Measurements from ENCODE around the gene ADCY2. TPM values are rescaled to one million over a fixed set of nuclear protein-coding genes. Genes with fewer than 3 reads are reported as not detected.

ADCY2 gene
- total and polyA plus RNA-seq, 7 experiments from 2014 or later = not detected

DNA sequence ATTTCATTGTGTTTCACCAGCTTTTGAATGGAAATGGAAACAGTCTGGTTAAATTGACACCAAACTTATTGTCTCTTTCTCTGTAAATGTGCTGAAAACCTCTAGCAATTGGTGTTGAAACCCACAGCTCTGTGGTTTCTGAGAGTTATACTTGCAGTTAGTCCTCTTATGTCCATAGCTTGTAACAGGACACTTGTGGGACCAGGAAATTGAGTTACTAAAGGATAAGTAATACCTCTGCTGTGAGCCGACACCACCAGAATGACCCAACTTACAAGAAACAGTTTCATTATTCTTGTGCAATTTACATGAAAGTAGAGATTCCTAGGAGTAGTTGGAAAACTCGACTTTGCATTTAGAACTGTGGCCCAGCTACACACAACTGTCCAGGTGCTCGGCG lies 263.5 kb downstream of the ADCY2 start:
- ChIA-PET POLR2A (no interaction called here), CTCF (no interaction called here)
- no peaks in the 10 kb centered on the region for H3K4me1 Mint-ChIP-seq
- H3K9me3 Mint-ChIP-seq = peaks cover 0 to 4% (median 0%) of the 10 kb centered on the region in 11 donors
- no peak overlapping the region for H3K27ac ChIP-seq (ENCODE audit: low read depth, low read length)
- no peaks in the 10 kb centered on the region for H3K4me1 ChIP-seq (ENCODE audit: control insufficient read depth in 2 of 2, insufficient read depth in 2 of 2, low read length in 2 of 2)
- H3K9me3 ChIP-seq (ENCODE audit: control insufficient read depth in 2 of 3, low read length in 3 of 3) = no peaks in the 10 kb centered on the region
- no peak overlapping the region for H3K27ac Mint-ChIP-seq
- no peak overlapping the region for H3K4me3 Mint-ChIP-seq
- H3K27me3 Mint-ChIP-seq = peaks cover 0 to 9% (median 0%) of the 10 kb centered on the region in 5 donors
- no peak for DNase-seq
- no peaks in the 10 kb centered on the region for H3K36me3 ChIP-seq (ENCODE audit: control insufficient read depth in 2 of 3, insufficient read depth in 3 of 3, low read length in 3 of 3)
- no peaks in the 10 kb centered on the region for H3K27me3 ChIP-seq (ENCODE audit: control insufficient read depth in 2 of 2, insufficient read depth in 2 of 2, low read length in 2 of 2)
- no peak for ATAC-seq
- no peak overlapping the region for H3K4me3 ChIP-seq (ENCODE audit: low read length)
- no peaks in the 10 kb centered on the region for H3K36me3 Mint-ChIP-seq
- intact Hi-C loops (cut with micrococcal nuclease) = no loop called here

DNA sequence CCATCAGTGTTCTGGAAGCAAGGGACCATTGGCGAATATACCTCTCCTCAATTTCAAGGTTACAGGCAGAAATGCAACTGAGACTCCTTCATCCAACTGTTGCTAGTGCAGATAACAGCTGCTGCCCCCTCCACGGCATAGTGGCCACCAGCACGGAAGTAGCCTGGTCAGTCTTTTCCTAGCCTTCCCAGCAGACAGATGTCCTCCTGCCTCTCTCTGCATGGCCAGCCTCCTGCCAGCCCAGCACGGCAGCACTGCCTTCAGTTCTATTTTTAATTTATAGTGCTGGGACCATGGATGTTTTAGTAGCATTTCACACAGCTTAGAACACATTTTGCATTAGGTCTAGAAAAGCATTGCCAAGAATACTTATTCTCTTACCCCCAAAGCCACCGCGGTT lies 266.4 kb downstream of the ADCY2 start:
- ATAC-seq = no peak
- ChIA-PET CTCF (no interaction called here), POLR2A (no interaction called here)
- no peak overlapping the region for H3K4me3 ChIP-seq (ENCODE audit: low read length)
- no peaks in the 10 kb centered on the region for H3K36me3 Mint-ChIP-seq
- intact Hi-C loops (cut with micrococcal nuclease) = no loop called here
- no peaks in the 10 kb centered on the region for H3K4me1 ChIP-seq (ENCODE audit: control insufficient read depth in 2 of 2, insufficient read depth in 2 of 2, low read length in 2 of 2)
- H3K27me3 ChIP-seq (ENCODE audit: control insufficient read depth in 2 of 2, insufficient read depth in 2 of 2, low read length in 2 of 2) = no peaks in the 10 kb centered on the region
- no peaks in the 10 kb centered on the region for H3K36me3 ChIP-seq (ENCODE audit: control insufficient read depth in 2 of 3, insufficient read depth in 3 of 3, low read length in 3 of 3)
- H3K27me3 Mint-ChIP-seq = peaks cover 0 to 8% (median 0%) of the 10 kb centered on the region in 5 donors
- no peak for DNase-seq
- H3K27ac Mint-ChIP-seq = peak overlapping the region in 1 of 9 donors; percentile 7
- H3K27ac ChIP-seq (ENCODE audit: low read depth, low read length) = no peak overlapping the region
- peaks cover 0 to 3% (median 0%) of the 10 kb centered on the region in 11 donors for H3K9me3 Mint-ChIP-seq
- no peaks in the 10 kb centered on the region for H3K4me1 Mint-ChIP-seq
- no peaks in the 10 kb centered on the region for H3K9me3 ChIP-seq (ENCODE audit: control insufficient read depth in 2 of 3, low read length in 3 of 3)
- no peak overlapping the region for H3K4me3 Mint-ChIP-seq

DNA sequence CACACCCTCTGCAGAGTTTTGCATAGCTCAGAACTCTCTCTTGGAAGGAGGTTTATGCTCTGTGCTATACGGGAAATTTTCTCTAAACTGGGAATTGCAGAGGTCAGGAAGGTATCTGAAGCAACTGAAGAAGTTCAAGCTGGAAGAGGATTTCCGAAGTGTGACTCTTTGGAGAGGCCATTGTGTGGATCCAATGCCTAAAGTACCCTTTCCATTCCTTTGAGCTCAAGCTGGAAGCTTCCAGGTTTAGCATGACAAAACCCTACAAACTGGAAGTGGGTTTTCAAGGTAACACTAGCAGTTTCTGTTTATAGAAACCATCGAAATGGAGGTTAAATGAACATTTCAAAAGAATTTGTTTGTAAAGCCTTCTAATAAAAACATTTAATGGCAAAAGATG lies 267.9 kb downstream of the ADCY2 start:
- no peaks in the 10 kb centered on the region for H3K9me3 ChIP-seq (ENCODE audit: control insufficient read depth in 2 of 3, low read length in 3 of 3)
- Mint-ChIP-seq H3K4me1 (peaks cover 0 to 2% (median 0%) of the 10 kb centered on the region in 7 donors), H3K4me3 (no peak overlapping the region), H3K27me3 (peaks cover 0 to 8% (median 0%) of the 10 kb centered on the region in 5 donors), H3K36me3 (no peaks in the 10 kb centered on the region), H3K9me3 (peaks cover 0 to 3% (median 0%) of the 10 kb centered on the region in 11 donors), H3K27ac (no peak overlapping the region)
- intact Hi-C loops (cut with micrococcal nuclease) = no loop called here
- no peak overlapping the region for H3K27ac ChIP-seq (ENCODE audit: low read depth, low read length)
- CTCF ChIA-PET = no interaction called here
- H3K4me1 ChIP-seq (ENCODE audit: control insufficient read depth in 2 of 2, insufficient read depth in 2 of 2, low read length in 2 of 2) = no peaks in the 10 kb centered on the region
- no peak for ATAC-seq
- H3K36me3 ChIP-seq (ENCODE audit: control insufficient read depth in 2 of 3, insufficient read depth in 3 of 3, low read length in 3 of 3) = no peaks in the 10 kb centered on the region
- POLR2A ChIA-PET = no interaction called here
- no peak overlapping the region for H3K4me3 ChIP-seq (ENCODE audit: low read length)
- H3K27me3 ChIP-seq (ENCODE audit: control insufficient read depth in 2 of 2, insufficient read depth in 2 of 2, low read length in 2 of 2) = no peaks in the 10 kb centered on the region
- no peak for DNase-seq

DNA sequence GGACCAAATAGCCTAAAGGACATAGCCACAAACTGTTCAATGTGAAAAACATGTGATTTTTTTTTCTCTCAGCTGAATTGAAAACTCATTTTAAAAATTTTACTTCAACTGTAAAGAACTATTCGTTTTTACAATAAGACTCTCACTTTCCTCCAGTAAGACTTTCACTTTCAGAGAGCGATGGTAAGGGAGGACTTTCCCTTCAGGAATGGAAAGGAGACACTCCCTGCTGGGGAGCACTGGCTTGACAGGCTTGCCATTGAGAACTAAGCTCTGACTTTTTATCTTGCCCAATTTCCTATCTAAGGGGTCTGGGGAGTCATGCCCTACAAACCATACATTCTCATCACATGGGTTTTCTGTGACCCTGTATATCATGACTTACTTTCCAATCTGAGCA lies 268.3 kb downstream of the ADCY2 start:
- intact Hi-C loops (cut with micrococcal nuclease) = no loop called here
- Histone ChIP-seq H3K36me3 (ENCODE audit: control insufficient read depth in 2 of 3, insufficient read depth in 3 of 3, low read length in 3 of 3) (no peaks in the 10 kb centered on the region), H3K27ac (ENCODE audit: low read depth, low read length) (no peak overlapping the region), H3K4me3 (ENCODE audit: low read length) (no peak overlapping the region), H3K4me1 (ENCODE audit: control insufficient read depth in 2 of 2, insufficient read depth in 2 of 2, low read length in 2 of 2) (no peaks in the 10 kb centered on the region), H3K27me3 (ENCODE audit: control insufficient read depth in 2 of 2, insufficient read depth in 2 of 2, low read length in 2 of 2) (no peaks in the 10 kb centered on the region), H3K9me3 (ENCODE audit: control insufficient read depth in 2 of 3, low read length in 3 of 3) (no peaks in the 10 kb centered on the region)
- peaks cover 0 to 8% (median 0%) of the 10 kb centered on the region in 5 donors for H3K27me3 Mint-ChIP-seq
- H3K9me3 Mint-ChIP-seq = peaks cover 0 to 3% (median 0%) of the 10 kb centered on the region in 11 donors
- ChIA-PET CTCF (no interaction called here), POLR2A (no interaction called here)
- peaks cover 0 to 2% (median 0%) of the 10 kb centered on the region in 7 donors for H3K4me1 Mint-ChIP-seq
- no peaks in the 10 kb centered on the region for H3K36me3 Mint-ChIP-seq
- DNase-seq (no peak), ATAC-seq (no peak)
- H3K4me3 Mint-ChIP-seq = no peak overlapping the region
- no peak overlapping the region for H3K27ac Mint-ChIP-seq

DNA sequence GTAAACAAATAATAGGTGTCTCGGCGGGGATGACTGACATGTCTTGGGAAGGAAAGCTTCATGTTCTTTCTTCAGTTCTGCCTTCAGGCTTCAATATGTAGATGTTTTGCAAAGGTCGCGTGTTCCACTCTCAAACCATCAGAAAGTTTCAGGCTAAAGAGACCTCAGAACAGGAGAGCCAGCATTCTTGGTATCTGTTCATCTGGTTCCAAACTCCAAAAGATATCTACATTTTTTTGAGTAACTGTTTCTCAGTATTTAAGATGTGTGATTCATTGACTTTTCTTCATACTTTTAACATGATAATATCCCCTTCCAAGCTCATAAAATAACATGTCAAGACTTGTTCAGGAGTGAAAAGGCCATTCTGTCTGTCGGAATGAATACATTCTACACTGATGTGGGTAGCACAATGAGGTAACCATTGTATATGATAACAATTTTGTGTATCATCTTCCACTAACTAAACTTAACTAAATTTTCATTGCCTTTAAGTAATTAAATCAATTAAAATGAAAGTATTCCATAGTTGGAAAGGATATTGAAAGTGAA lies 271.4 kb downstream of the ADCY2 start:
- H3K4me1 Mint-ChIP-seq = peaks cover 0 to 2% (median 0%) of the 10 kb centered on the region in 7 donors
- H3K27ac Mint-ChIP-seq = no peak overlapping the region
- Histone ChIP-seq H3K27me3 (ENCODE audit: control insufficient read depth in 2 of 2, insufficient read depth in 2 of 2, low read length in 2 of 2) (no peaks in the 10 kb centered on the region), H3K36me3 (ENCODE audit: control insufficient read depth in 2 of 3, insufficient read depth in 3 of 3, low read length in 3 of 3) (no peaks in the 10 kb centered on the region), H3K9me3 (ENCODE audit: control insufficient read depth in 2 of 3, low read length in 3 of 3) (no peaks in the 10 kb centered on the region), H3K27ac (ENCODE audit: low read depth, low read length) (no peak overlapping the region), H3K4me3 (ENCODE audit: low read length) (no peak overlapping the region), H3K4me1 (ENCODE audit: control insufficient read depth in 2 of 2, insufficient read depth in 2 of 2, low read length in 2 of 2) (no peaks in the 10 kb centered on the region)
- no peak overlapping the region for H3K4me3 Mint-ChIP-seq
- no peaks in the 10 kb centered on the region for H3K36me3 Mint-ChIP-seq
- intact Hi-C loops (cut with micrococcal nuclease) = no loop called here
- peaks cover 0 to 15% (median 0%) of the 10 kb centered on the region in 5 donors for H3K27me3 Mint-ChIP-seq
- DNase-seq (no peak), ATAC-seq (no peak)
- CTCF ChIA-PET = no interaction called here
- POLR2A ChIA-PET = no interaction called here
- peaks cover 0 to 4% (median 0%) of the 10 kb centered on the region in 11 donors for H3K9me3 Mint-ChIP-seq

DNA sequence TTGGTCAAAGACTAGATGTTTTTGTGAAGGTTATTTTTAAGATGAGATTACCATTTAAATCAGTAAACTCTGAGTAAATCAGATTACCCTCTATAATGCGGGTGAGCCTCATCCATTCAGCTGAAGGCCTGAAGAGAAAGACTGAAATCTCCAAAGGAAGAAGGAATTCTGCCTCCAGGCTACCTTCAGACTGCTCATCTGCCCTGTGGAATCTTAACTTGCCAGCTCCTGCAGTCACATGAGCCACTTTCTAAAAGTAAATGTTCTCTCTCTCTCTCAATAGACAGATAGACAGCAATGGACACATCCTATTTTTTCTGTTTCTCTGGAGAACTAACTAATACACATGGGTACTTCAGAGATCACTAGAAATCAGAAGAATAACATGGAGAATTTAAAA lies 272.2 kb downstream of the ADCY2 start:
- peaks cover 0 to 15% (median 0%) of the 10 kb centered on the region in 5 donors for H3K27me3 Mint-ChIP-seq
- Histone ChIP-seq H3K36me3 (ENCODE audit: control insufficient read depth in 2 of 3, insufficient read depth in 3 of 3, low read length in 3 of 3) (no peaks in the 10 kb centered on the region), H3K27me3 (ENCODE audit: control insufficient read depth in 2 of 2, insufficient read depth in 2 of 2, low read length in 2 of 2) (no peaks in the 10 kb centered on the region), H3K4me3 (ENCODE audit: low read length) (no peak overlapping the region), H3K4me1 (ENCODE audit: control insufficient read depth in 2 of 2, insufficient read depth in 2 of 2, low read length in 2 of 2) (no peaks in the 10 kb centered on the region), H3K27ac (ENCODE audit: low read depth, low read length) (no peak overlapping the region), H3K9me3 (ENCODE audit: control insufficient read depth in 2 of 3, low read length in 3 of 3) (no peaks in the 10 kb centered on the region)
- no peak overlapping the region for H3K27ac Mint-ChIP-seq
- DNase-seq (no peak), ATAC-seq (no peak)
- CTCF ChIA-PET = no interaction called here
- intact Hi-C loops (cut with micrococcal nuclease) = no loop called here
- peaks cover 0 to 2% (median 0%) of the 10 kb centered on the region in 7 donors for H3K4me1 Mint-ChIP-seq
- POLR2A ChIA-PET = no interaction called here
- peaks cover 0 to 4% (median 0%) of the 10 kb centered on the region in 11 donors for H3K9me3 Mint-ChIP-seq
- no peaks in the 10 kb centered on the region for H3K36me3 Mint-ChIP-seq
- H3K4me3 Mint-ChIP-seq = no peak overlapping the region

DNA sequence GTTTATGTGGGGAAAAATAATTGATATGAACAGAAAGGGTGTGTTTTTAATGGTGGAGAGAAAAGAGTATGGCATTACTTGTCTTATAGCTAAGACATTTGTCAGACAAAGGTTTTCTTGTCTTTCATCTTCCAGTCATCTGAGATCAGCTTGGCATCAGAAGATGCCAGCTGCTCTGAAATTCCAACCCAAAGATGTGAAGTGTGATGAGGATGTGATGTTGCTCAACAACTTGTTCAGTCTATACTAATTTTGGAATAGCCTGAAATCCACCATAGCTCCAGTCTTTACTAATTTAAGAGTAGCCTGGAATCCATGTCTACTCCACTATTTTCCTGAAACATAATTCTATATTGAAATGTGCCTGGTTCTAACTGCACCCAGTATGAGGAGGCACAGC lies 272.7 kb downstream of the ADCY2 start:
- H3K27me3 Mint-ChIP-seq = peaks cover 0 to 15% (median 0%) of the 10 kb centered on the region in 5 donors
- ChIA-PET CTCF (no interaction called here), POLR2A (no interaction called here)
- Histone ChIP-seq H3K27me3 (ENCODE audit: control insufficient read depth in 2 of 2, insufficient read depth in 2 of 2, low read length in 2 of 2) (no peaks in the 10 kb centered on the region), H3K9me3 (ENCODE audit: control insufficient read depth in 2 of 3, low read length in 3 of 3) (no peaks in the 10 kb centered on the region), H3K27ac (ENCODE audit: low read depth, low read length) (no peak overlapping the region), H3K4me1 (ENCODE audit: control insufficient read depth in 2 of 2, insufficient read depth in 2 of 2, low read length in 2 of 2) (no peaks in the 10 kb centered on the region), H3K36me3 (ENCODE audit: control insufficient read depth in 2 of 3, insufficient read depth in 3 of 3, low read length in 3 of 3) (no peaks in the 10 kb centered on the region), H3K4me3 (ENCODE audit: low read length) (no peak overlapping the region)
- H3K36me3 Mint-ChIP-seq = no peaks in the 10 kb centered on the region
- H3K4me3 Mint-ChIP-seq = no peak overlapping the region
- no peak overlapping the region for H3K27ac Mint-ChIP-seq
- no peak for DNase-seq
- H3K4me1 Mint-ChIP-seq = peaks cover 0 to 2% (median 0%) of the 10 kb centered on the region in 7 donors
- peaks cover 0 to 4% (median 0%) of the 10 kb centered on the region in 11 donors for H3K9me3 Mint-ChIP-seq
- ATAC-seq = no peak
- intact Hi-C loops (cut with micrococcal nuclease) = no loop called here

Measured in naive thymus-derived CD4-positive, alpha-beta T cell (primary cell).